Muscle layer of colon (tissue), 2 donors: ENCODE measurements around the gene HOXD13.

Experiments used
- H3K27ac ChIP-seq: one replicate; pipeline ENCODE4 v1.7.0; 2013; ENCODE audit warnings: low read depth, mild to moderate bottlenecking, low read length, moderate library complexity
- H3K27me3 ChIP-seq, 2 donors: one replicate each; pipeline ENCODE4 v1.7.0; 2013; ENCODE audit warnings: low read length in 2 of 2, mild to moderate bottlenecking in 2 of 2; ENCODE audit not compliant: insufficient read depth in 2 of 2, control insufficient read depth in 1 of 2
- H3K36me3 ChIP-seq: one replicate; pipeline ENCODE4 v1.7.0; 2013; ENCODE audit warnings: mild to moderate bottlenecking, low read length; ENCODE audit not compliant: insufficient read depth
- H3K4me1 ChIP-seq: one replicate; pipeline ENCODE4 v1.7.0; 2013; ENCODE audit warnings: mild to moderate bottlenecking, low read length; ENCODE audit not compliant: insufficient read depth
- H3K4me3 ChIP-seq, 2 donors: one replicate each; pipeline ENCODE4 v1.7.0; 2013; ENCODE audit warnings: low read length in 2 of 2, low read depth in 1 of 2, mild to moderate bottlenecking in 1 of 2, moderate library complexity in 1 of 2
- H3K9ac ChIP-seq: one replicate; pipeline ENCODE4 v1.7.0; 2013; ENCODE audit warnings: low read length
- H3K9me3 ChIP-seq: one replicate; pipeline ENCODE4 v1.7.0; 2013; ENCODE audit warnings: mild to moderate bottlenecking, low read length
- donor health status: abdominal sarcoma.
- donor health status: Adenocarcinoma of cecum.

HOXD13 gene

DNA sequence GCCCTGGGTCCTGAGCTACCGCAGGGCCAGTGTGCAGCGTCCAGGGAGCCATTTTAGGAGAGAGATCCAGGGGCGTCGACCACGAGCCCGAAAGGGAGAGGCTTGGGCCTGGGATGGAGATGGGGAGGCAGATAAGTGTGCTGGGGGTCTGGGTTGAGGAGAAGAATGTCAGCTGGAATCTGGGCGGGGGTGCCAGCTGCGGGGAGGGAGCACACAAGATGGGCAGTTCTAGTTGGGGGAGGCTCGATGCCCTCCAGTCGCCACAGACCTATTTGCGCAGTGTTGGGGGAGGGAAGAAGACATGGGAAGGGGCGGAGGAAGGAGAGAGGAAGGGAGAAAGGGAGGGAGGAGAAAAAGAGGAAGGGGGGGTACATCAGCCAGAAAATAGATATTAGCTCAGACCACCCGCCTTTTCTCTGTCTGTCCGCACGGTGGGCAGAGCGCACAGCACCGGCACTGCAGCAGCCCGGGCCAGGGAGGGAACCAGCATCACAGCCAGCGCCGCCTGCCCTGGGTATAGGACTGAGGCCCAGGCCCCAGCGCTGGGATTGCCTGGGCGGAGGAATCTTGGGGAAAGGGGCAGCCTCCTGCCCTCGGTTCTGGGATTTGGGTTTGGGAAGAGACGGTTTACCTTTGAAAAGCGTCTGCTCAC lies 12.7 kb downstream of the HOXD13 start:
- H3K27me3 ChIP-seq = peaks cover 47 to 83% of the 10 kb centered on the region in 2 donors
- no peaks in the 10 kb centered on the region for H3K9me3 ChIP-seq
- peak overlapping the region; percentile 54 for H3K9ac ChIP-seq
- no peaks in the 10 kb centered on the region for H3K36me3 ChIP-seq
- H3K27ac ChIP-seq = peak overlapping the region; percentile 71
- peak overlapping the region; percentile 41 to 65 for H3K4me3 ChIP-seq
- peaks cover 15% of the 10 kb centered on the region for H3K4me1 ChIP-seq

DNA sequence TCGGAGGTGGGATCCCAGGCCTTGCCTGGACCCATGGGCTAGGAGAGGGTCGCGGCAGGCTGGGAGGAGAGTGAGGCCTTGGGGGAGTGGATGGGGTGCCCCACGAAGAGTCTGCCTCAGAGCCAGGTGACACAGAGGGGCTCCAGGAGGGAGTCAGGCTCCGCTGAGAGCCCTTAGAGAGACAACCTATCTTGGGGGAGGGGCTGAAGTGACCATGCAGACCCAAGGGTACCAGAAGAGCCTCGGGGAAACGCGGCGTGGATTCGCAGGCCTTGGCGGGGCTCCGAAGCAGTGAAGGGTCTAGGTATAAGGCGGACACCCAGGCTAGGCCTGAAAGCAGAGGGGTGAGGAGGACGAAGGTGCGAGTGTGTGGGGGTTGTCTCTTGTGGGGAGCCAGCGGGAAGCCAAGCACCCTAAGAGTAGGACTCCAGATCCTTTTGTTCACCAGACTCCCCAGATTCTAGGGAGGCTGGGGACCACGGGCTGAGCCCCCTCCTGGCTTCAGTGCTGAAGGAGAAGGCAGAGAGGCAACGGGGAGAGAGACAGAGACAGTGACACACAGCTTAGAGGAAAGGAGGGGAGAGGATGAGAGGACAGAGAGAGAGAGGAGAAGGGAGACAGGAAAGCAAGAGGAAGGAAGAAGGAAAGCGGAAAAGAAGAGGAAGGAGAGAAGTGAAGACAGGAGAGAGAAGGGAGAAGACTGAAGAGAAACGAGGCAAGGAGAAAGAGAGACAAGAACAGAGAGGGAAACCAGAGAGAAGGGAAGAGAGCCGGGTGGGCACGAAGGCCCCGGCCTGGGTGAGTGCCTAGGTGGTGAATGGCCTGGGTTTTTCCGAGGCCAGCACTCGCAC lies 13.4 kb downstream of the HOXD13 start:
- H3K27ac ChIP-seq = peak overlapping the region; percentile 74
- H3K4me3 ChIP-seq = peak overlapping the region; percentile 33 to 65
- H3K4me1 ChIP-seq = peaks cover 19% of the 10 kb centered on the region
- H3K9me3 ChIP-seq = no peaks in the 10 kb centered on the region
- peak overlapping the region; percentile 54 for H3K9ac ChIP-seq
- peaks cover 45 to 83% of the 10 kb centered on the region in 2 donors for H3K27me3 ChIP-seq
- no peaks in the 10 kb centered on the region for H3K36me3 ChIP-seq

DNA sequence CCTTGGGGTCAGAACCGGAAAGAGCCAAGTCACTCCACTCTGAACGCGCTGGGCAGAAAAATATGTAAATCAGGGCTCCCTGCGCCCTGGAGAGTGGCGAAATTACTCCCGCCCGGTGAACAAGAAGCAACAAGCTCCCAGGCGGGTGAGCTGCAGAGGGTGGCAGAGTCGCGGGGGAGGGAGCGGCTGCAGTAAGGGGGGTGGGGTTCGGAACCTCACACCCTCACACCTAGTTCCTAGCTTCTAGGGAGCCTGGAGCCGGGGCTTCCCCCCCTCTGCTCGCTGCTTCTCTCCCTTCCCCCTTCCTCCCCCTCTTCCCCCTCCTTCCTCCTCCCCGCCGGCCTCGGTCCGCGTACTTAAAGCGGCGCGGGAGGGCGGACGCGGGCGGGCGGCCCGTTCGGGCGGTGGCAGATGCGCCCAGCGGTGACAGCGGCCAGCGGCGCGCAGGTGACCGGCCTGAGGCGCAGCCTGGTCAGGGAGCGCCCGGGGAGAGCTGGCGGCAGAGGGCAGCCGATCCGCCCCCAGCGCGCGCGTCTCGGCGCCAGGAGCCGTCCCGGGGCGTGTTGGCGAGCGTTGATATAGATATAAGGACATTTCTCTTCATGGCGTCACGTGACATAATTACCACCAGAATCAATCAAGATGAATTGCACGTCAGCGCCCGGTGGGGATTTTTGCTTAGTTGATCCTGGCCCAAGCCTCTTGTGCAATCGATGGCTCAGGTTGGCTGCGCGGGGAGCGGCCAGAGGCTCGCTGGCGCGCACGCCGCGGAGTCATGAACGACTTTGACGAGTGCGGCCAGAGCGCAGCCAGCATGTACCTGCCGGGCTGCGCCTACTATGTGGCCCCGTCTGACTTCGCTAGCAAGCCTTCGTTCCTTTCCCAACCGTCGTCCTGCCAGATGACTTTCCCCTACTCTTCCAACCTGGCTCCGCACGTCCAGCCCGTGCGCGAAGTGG lies 14.3 kb downstream of the HOXD13 start, which contains the start of gene HOXD11:
Gene HOXD11 (plus strand): TSS at position 700 of the 959 bp plus-strand sequence. CDS start 76 bp downstream, at position 776.
- peaks cover 36 to 86% of the 10 kb centered on the region in 2 donors for H3K27me3 ChIP-seq
- peaks cover 23% of the 10 kb centered on the region for H3K4me1 ChIP-seq

DNA sequence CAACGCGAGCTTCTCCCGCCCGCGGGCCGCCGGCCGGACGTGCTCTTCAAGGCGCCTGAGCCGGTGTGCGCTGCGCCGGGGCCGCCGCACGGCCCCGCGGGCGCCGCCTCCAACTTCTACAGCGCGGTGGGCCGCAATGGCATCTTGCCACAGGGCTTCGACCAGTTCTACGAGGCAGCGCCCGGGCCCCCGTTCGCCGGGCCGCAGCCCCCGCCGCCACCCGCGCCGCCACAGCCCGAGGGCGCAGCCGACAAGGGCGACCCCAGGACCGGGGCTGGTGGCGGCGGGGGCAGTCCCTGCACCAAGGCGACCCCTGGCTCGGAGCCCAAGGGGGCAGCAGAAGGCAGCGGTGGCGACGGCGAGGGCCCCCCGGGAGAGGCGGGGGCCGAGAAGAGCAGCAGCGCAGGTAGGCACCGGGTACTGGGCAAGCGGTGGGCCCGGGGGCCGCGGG lies 15.2 kb downstream of the HOXD13 start:
- H3K27ac ChIP-seq = no peak overlapping the region
- H3K9ac ChIP-seq = no peak overlapping the region
- peak overlapping the region in 1 of 2 donors; percentile 47 for H3K4me3 ChIP-seq
- no peaks in the 10 kb centered on the region for H3K9me3 ChIP-seq
- H3K36me3 ChIP-seq = no peaks in the 10 kb centered on the region
- peaks cover 23% of the 10 kb centered on the region for H3K4me1 ChIP-seq
- H3K27me3 ChIP-seq = peaks cover 33 to 86% of the 10 kb centered on the region in 2 donors

More for the DNA sequence above, 14.3 kb downstream of the HOXD13 start, which contains the start of gene HOXD11:
- Histone ChIP-seq H3K27ac (peak within 1 kb of the TSS; percentile 74), H3K9me3 (no peaks in the 10 kb centered on the region), H3K9ac (peak within 1 kb of the TSS; percentile 54), H3K4me3 (peak within 1 kb of the TSS; percentile 50 to 65), H3K36me3 (no peaks in the 10 kb centered on the region)

DNA sequence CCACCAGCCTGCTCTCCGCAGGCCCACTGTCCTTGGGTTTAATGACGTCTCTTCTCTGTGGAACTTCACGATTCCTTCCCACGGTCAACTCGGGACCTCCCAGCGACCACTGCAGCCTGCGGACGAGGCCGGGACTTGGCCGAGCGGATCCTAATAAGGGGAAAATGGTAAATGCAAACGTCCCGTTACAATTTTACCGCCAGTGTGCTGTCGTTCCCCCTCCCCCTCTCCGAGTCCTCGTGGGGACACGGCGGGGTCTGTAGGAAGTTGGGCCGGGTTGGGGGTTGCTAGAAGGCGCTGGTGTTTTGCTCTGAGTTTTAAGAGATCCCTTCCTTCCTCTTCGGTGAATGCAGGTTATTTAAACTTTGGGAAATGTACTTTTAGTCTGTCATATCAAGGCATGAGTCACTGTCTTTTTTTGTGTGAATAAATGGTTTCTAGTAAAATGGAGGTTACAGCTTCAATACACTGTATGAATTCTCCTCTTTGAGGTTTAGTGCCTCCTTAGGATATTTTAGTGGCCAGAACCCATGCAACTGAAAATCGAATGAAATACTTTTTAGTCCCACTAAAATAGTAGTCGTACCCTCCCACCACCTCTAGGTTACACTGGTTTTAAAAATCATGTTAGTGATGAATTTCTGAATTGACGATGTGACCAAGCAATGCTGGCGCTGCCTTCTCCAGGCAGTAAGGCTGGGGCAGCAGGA lies 16.8 kb downstream of the HOXD13 start:
- peak overlapping the region; percentile 21 to 41 for H3K4me3 ChIP-seq
- H3K9ac ChIP-seq = peak overlapping the region; percentile 62
- peaks cover 15% of the 10 kb centered on the region for H3K4me1 ChIP-seq
- H3K9me3 ChIP-seq = no peaks in the 10 kb centered on the region
- H3K27me3 ChIP-seq = peaks cover 39 to 83% of the 10 kb centered on the region in 2 donors
- no peak overlapping the region for H3K27ac ChIP-seq
- no peaks in the 10 kb centered on the region for H3K36me3 ChIP-seq

DNA sequence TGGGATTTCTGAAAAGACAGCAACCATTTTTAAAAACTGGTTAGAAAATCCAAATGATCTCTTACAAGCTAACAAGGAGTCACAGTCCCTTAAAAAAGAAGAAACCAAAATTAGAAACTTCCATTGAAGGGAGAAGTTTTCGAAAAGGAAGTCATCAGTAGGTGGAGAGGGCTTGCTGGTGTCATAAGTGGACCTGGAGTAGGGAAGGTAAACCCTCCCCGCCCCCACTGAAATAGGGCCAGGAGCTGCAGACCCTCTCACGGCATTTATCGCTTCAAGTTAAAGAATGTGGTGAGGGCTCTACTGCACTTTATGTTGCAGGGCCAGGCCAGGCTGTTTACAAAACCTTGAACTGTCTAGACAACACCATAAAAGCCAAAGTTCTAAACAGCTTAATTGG lies 17.4 kb downstream of the HOXD13 start:
- Histone ChIP-seq H3K4me1 (peaks cover 15% of the 10 kb centered on the region), H3K27ac (no peak overlapping the region), H3K9ac (peak overlapping the region; percentile 6), H3K4me3 (peak overlapping the region; percentile 39 to 41), H3K9me3 (no peaks in the 10 kb centered on the region), H3K27me3 (peaks cover 36 to 83% of the 10 kb centered on the region in 2 donors), H3K36me3 (no peaks in the 10 kb centered on the region)

DNA sequence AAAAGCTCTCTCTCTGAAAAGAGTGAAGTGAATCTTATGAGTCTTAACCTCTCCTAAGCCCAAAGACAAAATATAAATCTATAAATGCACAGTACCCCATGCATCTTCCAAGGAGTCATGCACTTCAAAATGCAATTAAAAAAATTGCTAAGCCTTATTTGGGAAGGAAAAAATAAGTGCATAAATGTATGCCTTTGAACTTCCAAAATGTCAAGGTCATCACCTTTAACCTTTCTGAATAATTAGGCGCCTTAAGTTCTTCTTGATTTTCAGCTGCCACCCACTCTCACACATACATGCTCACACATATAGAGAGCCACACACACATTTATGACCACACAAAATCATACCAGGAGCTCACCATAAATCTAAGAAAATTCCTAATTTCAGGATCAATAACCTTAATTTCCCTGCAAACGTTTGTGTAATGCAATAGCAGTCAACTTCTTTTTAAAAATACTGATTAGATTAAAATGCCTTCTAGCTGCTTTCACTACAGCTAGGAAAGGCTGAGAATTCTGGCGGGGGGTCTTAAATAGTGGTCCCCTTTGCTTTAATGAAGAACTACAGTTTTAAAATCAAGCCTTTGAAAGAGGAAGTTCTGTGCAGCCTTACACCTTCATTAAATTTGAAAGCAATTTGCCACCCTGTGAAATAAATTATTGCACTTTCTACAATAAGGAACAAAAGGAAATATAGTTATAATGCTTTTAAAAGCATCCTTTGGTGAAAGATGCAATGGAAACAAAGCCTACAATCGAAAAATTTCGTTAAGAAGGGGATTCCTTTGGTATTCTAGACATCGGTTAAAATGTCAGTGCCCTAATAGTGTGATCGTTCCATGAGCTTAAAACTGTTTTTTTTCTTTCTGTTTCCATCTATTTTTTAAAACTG lies 18.1 kb downstream of the HOXD13 start:
- Histone ChIP-seq H3K9me3 (no peaks in the 10 kb centered on the region), H3K36me3 (no peaks in the 10 kb centered on the region), H3K27me3 (peaks cover 28 to 77% of the 10 kb centered on the region in 2 donors), H3K27ac (peak overlapping the region; percentile 10), H3K4me1 (peaks cover 17% of the 10 kb centered on the region), H3K4me3 (peak overlapping the region; percentile 39 to 41), H3K9ac (peak overlapping the region; percentile 24)

DNA sequence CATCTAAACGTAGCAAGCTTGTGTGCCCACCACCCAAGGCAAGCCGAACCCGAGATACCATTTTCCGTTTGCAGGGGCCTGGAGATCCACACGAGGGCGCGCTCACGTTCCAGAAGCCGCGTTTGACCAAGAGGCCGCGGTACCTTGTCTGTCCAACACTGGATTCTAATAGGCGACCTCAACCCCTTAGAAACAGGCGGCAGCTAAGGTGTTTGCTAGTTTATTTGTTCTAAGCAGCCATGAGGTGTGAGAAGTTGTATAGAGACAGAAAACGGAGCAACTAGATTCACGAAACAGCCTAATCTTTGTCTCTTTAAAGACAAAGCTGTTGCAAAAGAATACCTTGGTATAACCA lies 18.8 kb downstream of the HOXD13 start:
- Histone ChIP-seq H3K27me3 (peaks cover 28 to 77% of the 10 kb centered on the region in 2 donors), H3K4me3 (peak overlapping the region in 1 of 2 donors; percentile 41)

DNA sequence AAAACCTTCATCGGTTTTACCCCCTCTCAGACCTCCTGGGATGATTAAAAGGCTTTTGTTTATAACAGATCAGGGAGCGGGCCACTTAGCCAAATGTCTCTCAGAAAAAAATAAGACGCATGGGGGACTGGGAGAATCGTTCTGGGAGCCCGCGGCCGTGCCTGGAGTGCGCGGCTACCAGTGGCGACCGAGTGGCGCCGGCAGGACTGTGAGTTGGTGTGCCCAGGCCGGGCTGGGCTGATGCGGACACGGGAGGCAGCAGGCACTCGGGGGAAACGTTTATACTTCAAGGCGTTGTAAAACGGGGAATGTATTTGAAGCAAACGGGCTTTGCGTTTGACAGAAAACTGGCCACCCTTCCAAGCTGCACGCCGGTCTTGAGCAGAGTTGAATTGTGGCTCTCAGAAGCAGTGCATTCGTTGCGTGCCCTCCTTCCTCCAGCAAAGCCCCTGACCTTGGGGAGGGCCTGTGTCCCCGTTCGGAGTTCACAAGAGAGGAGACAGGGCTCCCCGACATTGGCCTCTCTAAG lies 19.4 kb downstream of the HOXD13 start:
- peaks cover 13% of the 10 kb centered on the region for H3K4me1 ChIP-seq
- no peaks in the 10 kb centered on the region for H3K36me3 ChIP-seq
- H3K4me3 ChIP-seq = peak overlapping the region; percentile 39 to 45
- no peaks in the 10 kb centered on the region for H3K9me3 ChIP-seq
- H3K27me3 ChIP-seq = peaks cover 30 to 77% of the 10 kb centered on the region in 2 donors
- peak overlapping the region; percentile 35 for H3K27ac ChIP-seq
- H3K9ac ChIP-seq = peak overlapping the region; percentile 27

More for the DNA sequence above, 18.8 kb downstream of the HOXD13 start:
- Histone ChIP-seq H3K36me3 (no peaks in the 10 kb centered on the region), H3K9ac (peak overlapping the region; percentile 24), H3K9me3 (no peaks in the 10 kb centered on the region), H3K27ac (peak overlapping the region; percentile 35), H3K4me1 (peaks cover 17% of the 10 kb centered on the region)
